GM12801 (cell line): ENCODE data around the gene KDM4B.

ENCODE experiments used
- CTCF ChIP-seq: IDR thresholded peaks from one replicate; pipeline ENCODE4 v1.5.1; 2011; ENCODE audit warnings: control low read depth; ENCODE audit not compliant: insufficient read length; ENCODE audit errors: extremely low read depth

KDM4B gene

GRCh38 chr19:5045029-5045428 is 76.1 kb downstream of the KDM4B start:
- TF ChIP-seq CTCF = no peak

GRCh38 chr19:5045956-5046338 is 77.0 kb downstream of the KDM4B start:
- TF ChIP-seq CTCF = no peak

- TF ChIP-seq CTCF = no peak
Measured at GRCh38 chr19:5046339-5047039, 77.6 kb downstream of the KDM4B start.

GRCh38 chr19:5047251-5047935 is 78.5 kb downstream of the KDM4B start:
- TF ChIP-seq CTCF = no peak

GRCh38 chr19:5048091-5048726 is 79.3 kb downstream of the KDM4B start:
- TF ChIP-seq CTCF = no peak

GRCh38 chr19:5048727-5049553 is 80.0 kb downstream of the KDM4B start:
- TF ChIP-seq CTCF = no peak

- TF ChIP-seq CTCF = no peak
Measured at GRCh38 chr19:5049561-5049960, 80.6 kb downstream of the KDM4B start.
